Measurements from ENCODE around the gene PPP1R37.
"Not testable (repeated sequence)": the region's sequence is repeated elsewhere in the genome, so short reads cannot be mapped to it uniquely, and the experiment has no call there.

PPP1R37 gene

DNA sequence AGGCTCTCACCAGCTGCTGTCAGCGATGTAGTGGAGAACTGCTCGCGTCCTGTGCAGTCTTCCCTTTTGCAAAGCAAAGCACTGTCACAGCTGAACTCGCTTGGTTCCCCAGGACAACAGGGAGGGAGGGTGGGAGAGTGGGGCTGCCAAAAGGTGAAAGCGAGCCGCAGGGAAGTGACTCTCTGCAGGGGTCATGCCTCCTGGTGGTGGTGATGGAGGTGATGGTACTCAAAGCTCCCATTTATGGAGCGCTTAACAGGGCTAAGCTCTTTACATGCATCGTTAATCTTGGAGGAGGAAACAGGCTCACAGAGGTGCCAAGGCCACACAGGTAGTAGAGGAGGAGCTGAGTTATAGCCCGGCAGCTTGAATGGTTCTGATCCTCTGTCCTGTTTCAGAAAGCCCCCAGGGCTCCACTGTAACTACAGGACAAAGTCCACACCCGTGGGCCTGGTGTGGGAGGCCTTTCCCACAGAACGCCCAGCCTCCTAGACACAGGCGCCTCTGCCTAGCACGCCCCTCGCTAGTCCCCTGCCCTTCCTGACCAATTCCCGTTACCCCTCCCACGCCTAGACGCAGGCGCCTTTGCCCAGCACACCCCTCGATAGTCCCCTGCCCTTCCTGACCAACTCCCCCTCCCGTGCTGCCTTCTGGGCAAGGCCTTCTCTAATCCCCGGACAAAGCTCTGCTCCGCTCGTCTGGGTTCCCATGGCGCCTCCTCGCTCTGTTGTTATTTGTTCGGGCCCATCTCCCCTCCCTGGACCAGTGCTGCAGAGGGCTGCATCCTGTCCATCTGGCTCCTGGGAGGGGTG lies 10.7 kb downstream of the PPP1R37 start:
- no peak for FAIRE-seq
- DNase-seq (ENCODE audit: insufficient read length, low spot score) = no peak
- no peak for TF ChIP-seq POLR2A (IDR thresholded peaks at IDR 0.05; ENCODE audit: low read depth, low read length)

DNA sequence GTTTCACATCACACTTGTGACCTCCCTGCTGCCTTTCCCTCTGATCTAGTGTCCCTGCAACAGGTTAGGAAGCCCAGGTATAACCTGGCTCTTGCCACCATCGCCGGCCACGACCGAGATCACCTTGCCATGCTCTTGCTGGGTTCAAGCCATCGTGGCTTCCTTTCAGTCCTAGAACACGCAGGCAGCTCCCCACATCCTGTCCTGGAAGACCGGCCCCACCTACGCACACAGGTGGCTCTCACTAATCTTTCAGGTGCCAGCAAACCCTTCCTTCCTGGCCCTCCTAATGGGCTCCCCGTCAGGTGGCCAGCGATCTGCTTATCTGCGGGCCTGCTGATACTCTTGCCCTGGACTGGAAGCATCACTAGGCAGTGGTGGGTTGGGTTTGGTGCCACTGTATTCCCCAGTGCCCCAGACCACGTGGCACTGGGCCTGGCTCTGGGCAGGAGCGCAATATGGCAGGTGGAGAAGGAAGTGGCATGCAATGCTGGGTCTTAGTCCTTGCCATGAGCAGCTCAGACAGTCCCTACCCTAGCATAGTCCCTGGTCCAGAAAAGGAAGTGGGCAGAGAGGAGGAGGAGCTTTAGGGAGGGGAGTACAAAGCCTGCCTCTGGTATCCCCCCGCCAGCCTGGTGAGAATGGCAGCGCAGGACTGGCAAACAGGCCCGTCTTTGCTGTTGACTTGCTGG lies 11.8 kb downstream of the PPP1R37 start:
- no peak for TF ChIP-seq POLR2A (IDR thresholded peaks at IDR 0.05; ENCODE audit: low read depth, low read length)
- no peak for FAIRE-seq

DNA sequence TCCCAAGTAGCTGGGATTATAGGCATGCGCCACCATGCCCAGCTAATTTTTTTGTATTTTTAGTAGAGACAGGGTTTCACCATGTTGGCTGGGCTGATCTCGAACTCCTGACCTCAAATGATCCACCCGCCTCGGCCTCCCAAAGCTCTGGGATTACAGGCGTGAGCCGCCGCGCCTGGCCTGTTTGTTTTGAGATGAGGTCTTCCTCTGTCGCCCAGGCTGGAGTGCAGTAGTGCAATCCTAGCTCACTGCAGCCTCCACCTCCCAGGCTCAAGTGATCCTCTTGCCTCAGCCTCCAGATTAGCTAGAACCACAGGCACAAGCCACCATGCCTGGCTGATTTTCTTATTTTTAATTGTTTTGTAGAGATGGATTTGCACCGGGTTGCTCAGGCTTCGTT lies 13.4 kb downstream of the PPP1R37 start:
- FAIRE-seq; DNase-seq (ENCODE audit: insufficient read length, low spot score): not testable (repeated sequence)

More for the DNA sequence above, 11.8 kb downstream of the PPP1R37 start:
- no peak for DNase-seq (ENCODE audit: insufficient read length, low spot score)

DNA sequence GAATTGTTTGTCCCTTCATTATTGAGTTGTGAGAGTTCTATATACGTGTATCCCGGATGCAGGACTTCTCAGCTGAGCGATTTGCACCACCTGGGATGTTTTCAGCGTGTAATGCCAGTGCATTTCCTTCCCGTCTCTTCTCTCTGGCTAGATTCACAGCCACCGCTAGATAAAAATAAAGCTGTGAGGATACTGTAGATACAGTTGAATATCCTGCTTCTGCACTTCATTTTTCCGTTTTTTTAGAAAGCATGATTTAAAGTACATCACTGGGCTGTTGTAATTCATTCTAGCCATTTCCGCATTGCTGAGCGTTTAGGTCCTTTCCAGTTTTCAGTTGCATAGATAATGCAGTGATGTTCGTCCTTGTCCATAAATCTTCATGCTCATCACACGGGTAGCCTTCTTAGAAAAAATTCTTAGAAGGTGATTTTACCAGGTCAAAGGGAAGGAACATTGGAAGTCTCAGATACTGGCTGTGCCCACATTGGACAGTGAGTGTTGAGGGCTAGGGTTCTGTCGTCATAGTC lies 14.7 kb downstream of the PPP1R37 start:
- DNase-seq (ENCODE audit: insufficient read length, low spot score) = no peak
- FAIRE-seq = no peak
- TF ChIP-seq POLR2A (IDR thresholded peaks at IDR 0.05; ENCODE audit: low read depth, low read length) = no peak

DNA sequence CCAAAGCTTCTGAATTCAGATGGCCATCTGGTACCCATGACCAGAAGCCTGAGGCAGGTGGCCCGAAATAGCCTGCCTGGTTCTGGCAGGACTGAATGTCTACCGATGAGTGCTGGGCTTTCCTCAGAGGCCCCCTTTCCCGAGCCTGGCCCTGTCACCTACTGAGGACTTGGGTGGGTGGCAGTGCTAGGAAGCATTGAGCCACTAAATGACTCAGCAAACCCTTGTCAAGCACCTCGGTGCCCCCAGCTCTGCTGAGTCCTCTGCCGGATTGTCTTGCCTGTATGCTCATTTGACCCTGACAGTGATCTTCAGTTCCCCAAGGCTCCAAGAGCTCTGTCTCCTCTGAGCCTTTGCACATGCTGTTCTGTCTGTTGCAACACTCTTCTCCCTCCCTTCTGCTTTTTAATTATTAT lies 17.9 kb downstream of the PPP1R37 start:
- DNase-seq (ENCODE audit: insufficient read length, low spot score) = no peak
- TF ChIP-seq POLR2A (IDR thresholded peaks at IDR 0.05; ENCODE audit: low read depth, low read length) = no peak
- no peak for FAIRE-seq

DNA sequence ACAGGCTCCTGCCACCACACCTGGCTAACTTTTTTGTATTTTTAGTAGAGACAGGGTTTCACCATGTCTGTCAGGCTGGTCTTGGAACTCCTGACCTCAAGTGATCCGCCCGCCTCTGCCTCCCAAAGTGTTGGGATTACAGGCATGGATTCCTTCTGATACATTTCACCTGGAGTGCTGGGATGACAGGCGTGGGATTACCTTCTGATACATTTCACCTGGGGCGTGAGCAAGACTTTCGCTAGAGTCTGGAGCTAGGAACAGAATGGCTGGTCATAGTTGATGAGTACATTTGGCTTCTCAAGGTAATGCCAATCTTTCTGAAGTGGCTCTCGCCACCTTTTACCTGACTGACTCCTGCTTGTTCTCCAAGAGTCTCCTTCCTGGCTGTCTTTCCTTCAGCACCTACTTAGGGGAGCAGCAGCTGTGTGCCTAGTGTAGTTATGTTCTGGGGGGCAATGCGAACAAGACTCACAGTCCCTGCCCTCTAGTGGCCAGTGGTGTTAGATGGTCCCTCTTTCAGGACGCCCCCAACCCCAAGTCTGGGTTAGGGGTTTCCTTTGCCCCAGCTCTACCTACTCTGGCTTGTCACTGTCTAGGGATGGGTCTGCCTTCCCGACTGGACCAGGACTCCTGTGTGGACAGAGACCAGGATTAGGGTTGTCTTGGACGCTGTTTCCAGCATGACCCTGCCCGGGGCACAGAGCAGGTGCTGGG lies 19.3 kb downstream of the PPP1R37 start:
- TF ChIP-seq POLR2A (IDR thresholded peaks at IDR 0.05; ENCODE audit: low read depth, low read length) = no peak
- no peak for FAIRE-seq
- no peak for DNase-seq (ENCODE audit: insufficient read length, low spot score)

DNA sequence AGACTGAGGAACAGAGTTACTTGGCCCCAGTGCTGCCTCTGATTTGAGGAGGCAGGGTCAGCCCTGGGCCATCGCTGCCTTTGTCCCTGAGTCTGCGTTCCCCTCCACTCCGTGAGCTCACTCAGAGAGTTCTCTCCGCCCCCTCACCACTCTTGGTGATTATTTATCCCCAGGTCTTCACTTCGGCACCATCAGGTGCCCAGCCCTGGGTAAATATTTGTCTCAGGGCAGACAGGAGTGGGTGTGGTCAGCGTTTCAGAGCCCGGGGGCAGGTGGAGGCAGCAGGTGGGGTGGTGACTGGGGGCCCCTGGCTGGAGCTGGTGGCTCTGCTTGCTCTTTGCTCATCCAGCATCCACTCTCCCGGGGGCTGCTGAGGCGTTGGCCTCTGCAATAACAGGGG lies 20.6 kb downstream of the PPP1R37 start:
- no peak for DNase-seq (ENCODE audit: insufficient read length, low spot score)
- FAIRE-seq = no peak
- no peak for TF ChIP-seq POLR2A (IDR thresholded peaks at IDR 0.05; ENCODE audit: low read depth, low read length)

DNA sequence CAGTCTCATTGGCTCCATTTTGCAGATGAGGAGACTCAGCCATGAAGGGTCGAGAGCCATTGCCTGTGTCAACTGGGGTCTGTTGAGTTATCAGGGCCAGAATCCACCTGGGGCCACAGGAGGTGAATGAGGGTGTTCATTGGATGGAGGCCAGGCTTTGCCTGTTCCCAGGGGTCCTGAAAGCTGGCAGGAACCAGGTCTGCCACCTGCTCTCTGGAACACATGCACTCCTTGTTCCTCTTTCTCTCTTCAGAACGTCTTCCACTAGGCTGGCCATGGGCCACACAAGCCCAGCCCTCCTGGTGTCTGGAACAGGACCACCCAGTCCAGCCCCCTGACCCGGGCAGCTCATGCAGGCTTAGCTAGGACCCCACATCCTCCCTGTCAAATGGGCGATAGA lies 21.1 kb downstream of the PPP1R37 start:
- FAIRE-seq = no peak

DNA sequence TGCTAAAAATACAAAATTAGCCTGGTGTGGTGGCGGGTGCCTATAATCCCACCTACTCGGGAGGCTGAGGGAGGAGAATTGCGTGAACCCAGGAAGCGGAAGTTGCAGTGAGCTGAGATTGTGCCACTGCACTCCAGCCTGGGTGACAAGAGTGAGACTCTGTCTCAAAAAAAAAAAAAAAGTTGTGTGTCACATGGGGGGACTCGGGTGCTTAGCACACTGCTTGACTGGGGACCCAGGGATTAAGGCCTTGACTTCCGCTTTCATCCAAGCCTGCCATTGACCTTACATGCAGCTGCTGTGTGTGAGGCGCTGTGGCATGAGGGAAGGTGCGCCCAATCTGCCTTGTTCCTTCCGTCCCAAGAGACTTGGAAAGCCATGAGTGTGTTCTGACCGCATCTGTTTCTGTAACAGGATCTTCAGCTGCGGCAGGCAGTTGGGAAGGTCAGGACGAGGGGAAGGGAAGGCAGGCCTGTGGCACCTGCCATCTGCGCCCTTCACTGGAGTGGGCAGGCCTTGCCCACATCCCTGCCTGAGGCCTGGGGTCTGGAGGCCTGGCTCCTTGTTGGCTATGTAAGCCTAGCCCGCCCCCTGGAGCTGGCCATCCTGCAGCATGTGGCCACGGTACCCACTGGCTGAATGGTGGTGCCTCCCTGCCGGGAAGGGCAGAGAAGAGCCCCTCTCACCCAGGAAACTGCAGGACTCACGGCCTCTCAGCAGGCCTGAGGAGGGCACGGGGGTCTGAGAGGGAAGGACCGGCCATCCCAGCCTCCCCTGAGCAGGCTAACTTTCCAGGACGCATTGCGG lies 23.0 kb downstream of the PPP1R37 start:
- no peak for DNase-seq (ENCODE audit: insufficient read length, low spot score)
- TF ChIP-seq POLR2A (IDR thresholded peaks at IDR 0.05; ENCODE audit: low read depth, low read length) = no peak
- no peak for FAIRE-seq

More for the DNA sequence above, 21.1 kb downstream of the PPP1R37 start:
- no peak for DNase-seq (ENCODE audit: insufficient read length, low spot score)
- no peak for TF ChIP-seq POLR2A (IDR thresholded peaks at IDR 0.05; ENCODE audit: low read depth, low read length)

DNA sequence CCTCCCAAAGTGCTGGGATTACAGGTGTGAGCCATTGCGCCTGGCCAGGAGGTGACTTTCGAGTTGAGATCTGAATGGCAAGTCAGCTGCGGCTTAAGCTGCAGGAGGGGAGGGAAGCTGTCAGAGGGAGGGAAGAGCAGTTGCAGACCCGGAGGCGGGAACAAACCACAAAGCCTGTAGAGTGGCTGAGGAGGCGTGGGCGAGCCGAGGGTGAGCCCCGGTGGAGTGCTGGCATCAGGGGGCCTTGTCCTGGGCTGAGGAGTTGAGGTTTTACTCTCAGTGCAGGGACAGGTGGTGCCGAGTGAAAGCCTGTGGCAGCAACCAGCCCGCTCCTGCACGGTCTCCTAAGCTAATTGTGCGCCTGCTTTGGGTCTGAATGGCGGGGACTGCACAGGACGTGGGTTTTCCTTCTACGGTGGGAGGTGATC lies 24.2 kb downstream of the PPP1R37 start:
- no peak for FAIRE-seq
- TF ChIP-seq POLR2A (IDR thresholded peaks at IDR 0.05; ENCODE audit: low read depth, low read length) = no peak
- DNase-seq (ENCODE audit: insufficient read length, low spot score) = no peak

DNA sequence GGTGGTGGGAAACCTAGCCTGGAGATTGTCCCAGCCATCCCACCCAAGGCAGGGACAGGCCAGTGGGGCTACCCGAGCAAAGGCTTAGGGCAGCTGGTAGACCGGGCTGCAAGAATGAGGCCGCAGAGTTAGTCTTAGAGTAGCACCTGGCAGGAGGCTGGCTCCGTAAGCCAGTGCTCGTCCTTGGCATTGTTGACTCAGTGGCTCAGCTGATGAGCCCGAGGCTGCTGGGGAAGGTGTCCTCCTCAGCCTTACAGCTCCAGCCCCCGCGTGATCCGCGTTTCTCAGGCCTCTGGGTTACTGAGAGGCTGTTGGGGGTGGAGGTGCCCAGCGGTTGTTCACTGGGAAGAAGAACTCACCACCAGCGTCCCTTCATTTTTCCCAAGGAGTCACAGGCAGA lies 24.7 kb downstream of the PPP1R37 start:
- no peak for TF ChIP-seq POLR2A (IDR thresholded peaks at IDR 0.05; ENCODE audit: low read depth, low read length)
- no peak for DNase-seq (ENCODE audit: insufficient read length, low spot score)
- no peak for FAIRE-seq

DNA sequence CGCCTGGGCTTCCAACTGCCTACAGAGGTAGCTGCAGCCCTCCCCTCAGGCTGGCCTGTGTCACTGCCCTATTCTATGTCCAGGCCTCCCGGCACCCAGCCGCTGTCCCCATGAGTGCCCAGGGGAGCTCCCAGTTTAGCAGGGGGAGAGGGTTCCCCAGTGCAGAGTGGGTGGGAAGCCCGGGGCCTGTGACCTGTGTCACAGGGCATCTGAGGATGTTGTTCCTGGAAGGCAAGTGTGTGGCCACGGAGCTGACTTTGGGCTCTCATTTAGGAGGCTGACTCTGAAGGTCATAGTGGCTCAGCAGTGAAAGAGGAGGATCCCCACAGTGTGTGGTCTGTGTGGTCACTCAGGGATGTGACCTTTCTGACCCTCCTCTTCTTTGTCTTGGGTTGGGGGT lies 25.1 kb downstream of the PPP1R37 start:
- FAIRE-seq (no peak), DNase-seq (ENCODE audit: insufficient read length, low spot score) (no peak)
- no peak for TF ChIP-seq POLR2A (IDR thresholded peaks at IDR 0.05; ENCODE audit: low read depth, low read length)

DNA sequence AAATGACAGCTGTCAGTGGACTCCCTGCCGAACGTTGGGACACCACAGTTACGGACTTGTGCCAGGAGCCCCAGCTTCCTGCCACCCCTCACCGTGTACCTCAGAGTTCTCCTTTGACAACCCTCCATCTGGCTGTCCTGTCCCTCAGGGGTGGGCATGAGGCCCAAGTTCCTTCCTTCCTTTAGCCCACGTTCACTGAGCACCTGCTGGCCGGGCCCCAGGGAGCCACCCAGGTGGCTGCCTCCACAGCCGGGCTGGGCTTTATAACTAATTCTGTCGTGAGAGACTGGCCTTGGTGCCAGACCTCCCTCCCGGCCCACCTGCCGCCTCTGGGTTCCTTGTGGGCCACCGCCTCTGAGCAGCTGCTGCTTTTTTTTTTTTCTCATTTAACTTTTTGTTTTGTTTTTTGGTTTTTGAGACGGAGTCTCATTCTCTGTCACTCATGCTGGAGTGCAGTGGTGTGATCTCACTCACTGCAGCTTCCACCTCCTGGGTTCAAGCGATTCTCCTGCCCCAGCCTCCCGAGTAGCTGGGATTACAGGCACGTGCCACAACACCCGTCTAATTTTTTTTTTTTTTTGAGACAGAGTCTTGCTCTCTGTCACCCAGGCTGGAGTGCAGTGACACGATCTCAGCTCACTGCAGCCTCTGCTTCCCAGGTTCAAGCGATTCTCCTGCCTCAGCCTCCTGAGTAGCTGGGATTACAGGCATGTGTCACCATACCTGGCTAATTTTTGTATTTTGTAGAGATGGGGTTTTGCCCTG lies 25.8 kb downstream of the PPP1R37 start:
- DNase-seq (ENCODE audit: insufficient read length, low spot score); FAIRE-seq: not testable (repeated sequence)

Measured in H54 (cell line).